ENCODE data around the gene CTU2.
A peak's percentile ranks its signal among the peaks of the same experiment; 100 is the strongest.

Gene CTU2

DNA sequence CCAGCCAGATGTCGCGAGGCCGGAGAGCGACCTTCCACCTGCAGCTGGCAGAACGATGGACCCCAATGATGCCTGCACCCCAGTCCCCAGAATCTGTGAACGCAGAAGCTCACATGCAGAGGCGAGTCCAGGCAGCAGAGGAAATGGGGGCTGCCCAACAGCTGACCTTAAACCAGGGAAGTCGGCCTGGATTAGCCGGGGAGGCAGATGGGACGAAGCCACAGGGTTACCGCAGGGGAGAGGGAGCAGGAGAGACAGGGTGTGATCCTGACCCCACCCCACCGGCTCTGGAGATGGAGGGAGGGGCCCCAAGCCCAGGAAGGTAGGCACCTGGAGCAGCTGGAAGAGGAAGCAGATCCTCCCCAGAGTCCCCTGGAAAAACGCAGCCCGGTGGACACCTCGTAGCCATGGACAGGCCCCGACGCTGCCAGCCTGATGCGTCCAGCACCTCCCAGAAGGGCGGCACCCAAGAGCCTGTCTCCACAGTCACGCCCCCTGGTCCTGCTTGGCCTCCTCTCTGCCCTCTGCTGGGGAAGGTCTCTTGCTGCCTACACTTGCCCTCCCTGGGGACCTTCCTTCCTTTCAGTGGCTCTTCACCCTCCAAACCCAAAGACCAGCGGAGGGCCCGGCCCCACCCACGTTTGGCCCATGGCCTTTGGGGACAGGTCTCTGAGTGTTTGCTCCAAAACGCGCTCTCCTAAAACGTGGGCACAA is 41.4 kb downstream of the CTU2 start:
- DNase-seq: no peak

DNA sequence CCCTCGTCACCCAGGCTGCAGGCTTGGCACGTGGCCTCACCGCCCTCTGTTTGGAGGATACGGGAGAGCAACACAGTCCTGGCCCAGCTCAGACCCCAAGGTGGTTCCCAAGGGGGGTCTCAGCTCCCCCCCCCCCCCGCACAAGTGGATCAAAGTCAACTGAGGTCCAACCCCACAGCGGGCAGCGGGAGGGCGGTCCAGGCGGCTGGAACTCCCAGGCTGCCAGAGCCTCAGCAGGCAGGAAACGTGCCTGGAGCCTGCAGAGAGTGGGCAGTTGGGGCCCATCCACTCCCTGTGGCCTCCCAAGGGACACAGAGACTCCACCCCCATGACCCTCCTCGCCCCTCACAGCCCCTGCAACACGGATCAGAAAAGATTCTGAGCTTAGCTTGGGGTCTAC is 42.1 kb downstream of the CTU2 start:
- no peak for DNase-seq

DNA sequence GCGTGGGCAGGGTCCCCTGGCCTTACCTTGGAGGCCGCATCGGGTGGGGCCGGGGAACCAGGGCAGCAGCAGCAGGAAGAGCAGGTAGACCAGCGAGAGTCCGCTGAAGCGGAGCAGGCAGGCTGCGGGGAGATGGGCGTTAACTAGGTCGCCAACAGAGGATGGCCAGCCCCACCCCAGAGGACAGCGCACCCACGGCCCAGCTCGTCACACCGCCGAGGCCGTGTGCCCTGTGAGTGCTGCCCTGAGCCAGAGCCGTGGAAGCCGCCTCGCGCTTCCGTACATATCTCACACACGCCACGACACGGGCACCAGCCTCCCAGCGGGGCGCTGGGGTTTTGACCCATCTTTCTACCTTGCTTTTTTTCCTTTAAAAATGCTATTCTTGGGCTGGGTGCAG is 43.1 kb downstream of the CTU2 start:
- no peak for DNase-seq

DNA sequence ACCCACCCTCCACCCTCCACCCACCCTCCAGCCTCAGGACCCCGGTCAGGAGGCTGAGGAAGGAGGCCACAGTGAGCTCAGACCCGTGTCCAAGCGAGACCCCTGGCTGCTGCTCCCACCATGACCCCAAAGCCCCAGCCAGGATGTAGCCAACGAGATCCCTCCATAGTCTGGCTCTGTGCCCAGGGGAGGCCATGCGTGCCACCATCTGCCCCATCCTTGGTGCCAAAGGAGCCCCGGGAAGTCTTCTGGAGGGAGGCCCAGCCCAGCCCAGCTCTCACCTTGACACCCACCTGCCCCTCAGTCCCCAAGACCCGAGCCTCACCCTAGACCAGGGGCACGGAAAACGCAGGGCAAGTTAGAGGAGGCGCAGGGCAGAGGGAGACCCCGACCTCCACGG is 44.6 kb downstream of the CTU2 start:
- DNase-seq: no peak

DNA sequence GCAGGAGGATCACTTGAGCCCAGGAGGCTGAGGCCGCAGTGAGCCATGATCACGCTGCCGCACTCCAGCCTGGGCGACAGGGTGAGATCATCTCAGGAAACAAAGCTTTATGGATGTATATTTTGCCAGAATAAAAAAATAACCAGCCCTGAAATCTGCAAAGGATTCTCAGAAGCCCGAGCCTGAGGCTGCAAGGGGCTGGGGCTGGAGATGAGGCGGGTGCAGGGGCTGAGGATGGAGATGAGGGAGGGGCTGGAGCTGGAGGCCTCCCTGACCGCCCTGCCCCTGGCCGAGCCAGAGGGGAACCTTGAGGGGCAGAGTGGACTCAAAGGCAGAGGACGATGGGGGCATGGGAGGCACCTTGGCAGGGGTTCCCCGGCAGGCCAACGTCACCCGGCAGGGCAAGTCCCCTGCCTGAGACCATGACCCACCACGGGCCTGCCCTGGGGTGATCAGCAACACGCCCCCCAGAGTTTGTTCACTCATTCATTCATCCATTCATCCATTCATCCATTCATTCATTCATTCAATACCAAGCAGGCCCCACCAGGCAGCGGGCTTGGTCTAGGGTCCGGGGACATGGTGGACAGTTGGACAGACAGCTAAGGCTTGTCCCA is 46.2 kb downstream of the CTU2 start:
- DNase-seq: no peak

DNA sequence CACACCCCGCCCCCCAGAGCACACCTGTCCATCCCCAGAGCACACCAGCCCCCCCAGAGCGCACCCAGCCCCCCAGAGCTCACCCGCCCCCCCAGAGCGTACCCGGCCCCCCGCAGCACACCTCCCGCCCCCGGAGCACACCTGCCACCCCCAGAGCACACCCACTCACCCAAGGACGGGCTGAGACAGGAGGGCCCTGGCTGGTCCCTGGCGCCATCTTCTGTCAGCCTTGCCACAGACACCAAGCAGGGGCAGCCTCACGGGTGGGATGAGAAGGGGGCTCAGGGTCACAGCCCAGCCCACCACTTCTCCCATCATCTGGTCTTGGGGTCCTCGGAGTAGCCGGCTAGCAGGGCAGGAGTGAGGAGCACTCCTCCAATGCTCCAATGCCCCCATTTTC is 46.9 kb downstream of the CTU2 start:
- DNase-seq: no peak

DNA sequence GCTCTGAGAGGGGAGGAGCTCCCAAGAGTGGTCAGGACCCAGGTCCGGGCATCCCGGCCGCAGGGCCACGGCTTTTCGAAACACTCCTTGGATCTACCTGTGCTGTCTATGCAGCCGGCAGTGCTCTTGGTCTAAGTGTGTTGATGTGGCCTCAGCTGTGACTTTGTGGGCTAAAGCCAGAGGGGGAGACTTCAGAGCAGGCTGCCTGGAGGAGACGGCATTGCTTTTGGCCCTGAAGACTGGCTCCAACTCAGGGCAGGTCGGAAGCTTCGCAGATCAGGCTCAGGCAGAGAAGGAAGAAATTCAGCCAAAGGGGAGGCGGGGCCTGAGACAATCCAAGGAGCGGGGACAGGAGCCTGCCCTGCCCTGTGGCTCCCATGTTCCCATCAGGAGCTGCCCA is 47.3 kb downstream of the CTU2 start:
- no peak for DNase-seq

DNA sequence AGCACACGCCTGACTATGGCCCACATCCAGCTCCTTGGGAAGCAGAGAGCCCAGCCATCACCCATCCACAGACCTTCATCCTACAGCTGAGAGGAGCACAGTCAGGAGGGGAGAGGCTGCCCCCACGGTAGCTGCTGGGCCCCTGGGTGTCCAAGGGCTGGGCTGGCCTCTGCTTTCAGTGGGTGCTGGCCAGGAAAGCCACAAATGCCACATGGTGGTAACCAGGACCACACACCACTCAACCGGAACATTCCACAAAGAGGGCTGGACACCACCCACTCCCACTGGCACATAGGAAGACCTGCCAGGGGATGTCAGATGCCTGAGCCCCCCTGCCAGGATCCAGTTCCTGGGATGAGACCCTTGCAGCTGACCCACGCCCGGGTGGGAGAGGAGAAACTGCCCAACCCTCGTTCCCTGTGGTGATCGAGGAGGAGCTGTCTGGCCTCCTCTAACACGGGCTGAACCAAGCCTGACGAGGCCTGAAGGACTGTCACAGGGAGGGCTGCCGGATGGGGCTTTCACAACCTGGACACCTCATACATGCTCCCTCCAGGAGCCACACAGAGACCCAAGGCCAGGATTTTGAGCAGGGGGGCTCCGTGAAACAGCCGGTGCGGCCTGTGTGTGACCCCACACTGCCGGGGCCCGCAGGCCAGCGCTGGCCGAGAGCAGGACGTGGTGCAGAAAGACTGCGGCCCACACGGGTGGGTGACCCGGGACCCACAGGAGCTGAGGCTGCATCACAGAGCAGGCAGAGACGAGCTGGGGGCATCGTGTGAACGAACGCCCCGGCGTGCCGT is 48.0 kb downstream of the CTU2 start:
- no peak for DNase-seq

DNA sequence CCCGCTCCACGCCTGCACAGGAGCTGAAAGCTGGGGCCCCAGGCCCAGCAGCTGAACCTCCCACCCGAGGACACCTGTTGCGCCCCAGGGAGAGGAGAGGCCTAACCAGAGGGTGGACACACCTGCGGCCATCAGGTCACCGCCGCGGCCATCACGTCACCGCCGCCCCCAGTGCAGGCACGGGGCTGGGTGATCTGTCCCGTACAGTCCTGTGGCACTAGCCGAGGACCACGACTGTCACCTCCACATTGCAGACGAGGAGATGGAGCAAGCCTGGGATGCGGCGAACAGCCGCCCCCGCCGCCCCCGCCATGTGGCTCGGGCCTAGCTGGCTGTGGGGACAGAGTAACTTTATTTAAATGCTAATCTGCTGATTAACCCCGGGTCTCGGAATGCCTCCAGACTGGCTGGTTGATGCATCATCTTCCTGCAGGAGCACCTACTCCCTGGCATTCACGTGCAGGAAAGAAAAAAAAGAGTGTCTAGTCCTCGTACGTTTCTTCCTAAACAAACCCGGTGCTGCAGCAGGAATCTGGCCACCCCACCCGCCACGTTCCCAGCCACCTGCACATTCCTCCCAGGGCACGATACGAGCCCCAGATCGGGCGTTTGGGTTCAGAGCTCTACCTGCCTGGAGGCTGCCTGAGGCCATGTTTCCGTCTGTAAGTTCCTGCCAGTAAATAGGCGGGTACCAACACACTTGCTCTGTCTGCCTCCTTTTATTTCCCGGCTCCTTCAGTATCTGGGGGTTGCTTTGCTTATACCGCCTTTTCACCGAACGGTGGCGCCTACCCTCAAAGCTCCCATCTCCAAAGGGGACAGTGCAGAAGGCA is 48.8 kb downstream of the CTU2 start:
- DNase-seq: peak; percentile 19

DNA sequence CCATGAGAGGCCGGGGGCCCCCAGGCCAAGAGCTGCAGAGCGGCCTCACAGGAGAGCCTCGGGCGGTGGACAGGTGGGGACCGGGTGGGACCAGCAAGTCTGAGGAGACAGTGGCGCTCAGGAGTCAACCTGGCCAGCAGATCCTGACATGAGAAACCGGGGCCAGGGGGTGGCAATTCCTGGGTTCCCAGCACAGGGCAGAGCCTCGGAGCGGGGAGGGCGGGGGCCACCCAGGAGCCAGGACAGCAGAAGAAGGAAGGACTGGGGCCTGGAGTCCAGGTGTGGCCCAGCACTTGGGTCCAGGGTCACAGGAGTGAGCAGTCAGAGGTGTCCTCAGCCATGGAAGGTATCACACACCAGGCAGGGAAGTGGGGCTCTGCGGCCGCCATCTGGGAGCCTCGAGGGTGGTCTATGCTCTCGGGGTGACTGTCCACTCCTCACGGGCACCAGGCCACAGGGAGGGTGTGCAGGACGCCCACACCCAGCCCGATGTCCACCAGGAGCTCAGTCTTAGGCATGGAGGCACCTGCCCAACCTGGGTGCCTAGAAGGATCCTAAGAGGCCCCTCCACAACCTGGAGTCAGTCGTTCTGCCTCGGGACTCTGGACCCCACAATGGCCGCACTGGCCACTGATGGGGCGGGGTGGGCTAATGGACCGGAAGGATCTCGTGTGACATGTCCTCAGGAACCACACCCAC is 49.6 kb downstream of the CTU2 start:
- DNase-seq: no peak

DNA sequence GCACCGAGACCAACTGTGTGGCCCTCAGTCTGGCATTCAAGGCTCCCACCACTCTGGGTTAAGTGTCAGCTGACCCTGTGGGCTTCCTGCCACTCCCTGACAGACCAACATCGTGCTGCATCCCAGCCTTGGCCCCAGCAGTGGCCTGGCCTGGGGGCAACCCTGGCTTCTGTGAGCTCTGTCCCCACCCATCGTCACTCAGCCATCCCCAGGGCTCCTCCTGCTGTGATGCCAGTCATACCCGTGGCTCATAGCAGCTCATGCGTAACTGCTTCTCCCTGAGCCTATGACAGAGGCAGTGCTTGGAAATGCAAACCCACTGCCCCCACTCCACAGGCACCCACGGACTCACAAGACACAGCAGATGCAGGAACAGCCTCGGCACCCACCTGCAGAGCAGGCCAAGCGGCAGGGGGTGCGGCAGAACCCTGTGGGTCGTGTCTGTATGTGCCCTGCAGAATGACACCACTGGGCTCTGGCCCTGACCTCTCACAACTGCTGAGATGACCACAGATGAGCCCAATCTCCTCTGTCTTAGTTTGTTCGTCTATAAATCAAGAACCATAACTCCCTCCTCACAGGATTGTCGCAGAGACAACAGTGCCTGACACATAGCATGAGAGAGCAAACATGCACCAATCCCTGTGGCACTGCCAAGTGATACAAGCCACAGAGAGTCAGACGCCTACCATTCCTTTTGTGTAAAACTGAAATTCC is 52.1 kb downstream of the CTU2 start:
- no peak for DNase-seq

DNA sequence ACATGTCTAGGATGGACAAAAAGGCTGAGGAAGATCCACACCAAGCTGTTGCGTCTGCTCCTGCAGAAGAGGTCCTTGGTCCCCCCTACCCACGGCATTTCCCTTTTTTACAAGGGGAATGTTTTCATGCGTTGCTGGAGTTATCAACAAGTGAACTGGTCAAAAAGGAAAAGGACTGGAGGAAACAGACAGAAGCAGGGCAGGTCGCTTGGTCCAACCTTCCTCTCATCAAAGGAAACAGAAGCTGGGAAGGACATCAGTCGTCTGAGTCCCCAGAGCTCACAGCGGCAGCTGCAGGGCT is 52.6 kb downstream of the CTU2 start:
- no peak for DNase-seq

DNA sequence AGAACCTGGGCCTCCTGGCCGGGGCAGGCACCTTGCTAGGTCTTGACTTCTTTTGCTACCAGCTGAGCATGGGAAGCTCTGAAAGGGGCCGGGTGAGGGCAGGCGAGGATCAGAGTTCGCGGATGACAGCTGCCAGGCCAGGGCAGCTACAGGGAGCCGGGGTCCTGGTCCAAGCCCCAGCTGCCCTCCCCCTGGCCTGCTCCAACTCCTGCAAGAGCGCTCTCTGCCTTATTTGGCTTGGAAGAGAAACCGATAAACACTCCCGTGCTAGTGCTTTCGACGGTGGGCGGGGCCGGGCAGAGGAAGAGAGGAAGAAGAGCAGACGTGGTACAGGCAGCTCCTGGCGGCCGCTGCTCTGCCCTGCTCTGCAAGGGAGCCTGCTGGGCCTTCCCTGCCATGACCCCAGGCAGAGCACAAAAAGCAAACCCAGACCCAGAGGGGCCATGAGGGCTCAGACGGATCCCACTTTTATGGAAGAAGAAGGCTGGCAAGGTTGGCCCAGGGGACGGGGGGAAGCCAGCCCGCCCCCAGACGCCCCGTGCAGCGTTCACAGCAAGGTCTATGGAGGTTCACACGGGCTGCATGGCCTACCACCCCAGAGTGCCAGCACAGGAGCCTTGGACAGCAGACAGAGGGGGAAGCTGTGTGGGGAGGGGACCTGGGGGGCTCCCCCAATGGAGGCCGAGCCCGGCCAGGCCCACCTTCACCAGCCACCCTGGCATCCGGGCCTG is 53.1 kb downstream of the CTU2 start:
- no peak for DNase-seq

DNA sequence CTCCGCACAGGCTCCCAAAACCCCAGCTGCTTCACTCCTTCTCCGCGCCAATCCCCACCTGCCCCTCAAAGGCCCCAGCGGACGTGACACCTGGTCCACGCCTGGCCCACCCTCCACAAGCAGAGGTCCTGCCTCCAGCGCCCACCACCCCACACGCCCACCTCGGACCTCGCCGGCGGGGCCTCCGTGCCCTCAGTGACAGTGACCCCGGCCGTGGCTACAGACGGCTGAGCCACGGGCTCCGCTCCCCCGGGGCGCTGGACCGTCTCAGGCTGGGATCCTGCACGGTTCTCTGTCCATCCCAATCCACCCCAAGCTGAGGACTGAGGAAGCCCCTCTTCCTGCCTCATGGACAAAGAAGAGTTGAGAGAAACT is 53.7 kb downstream of the CTU2 start:
- DNase-seq: no peak

DNA sequence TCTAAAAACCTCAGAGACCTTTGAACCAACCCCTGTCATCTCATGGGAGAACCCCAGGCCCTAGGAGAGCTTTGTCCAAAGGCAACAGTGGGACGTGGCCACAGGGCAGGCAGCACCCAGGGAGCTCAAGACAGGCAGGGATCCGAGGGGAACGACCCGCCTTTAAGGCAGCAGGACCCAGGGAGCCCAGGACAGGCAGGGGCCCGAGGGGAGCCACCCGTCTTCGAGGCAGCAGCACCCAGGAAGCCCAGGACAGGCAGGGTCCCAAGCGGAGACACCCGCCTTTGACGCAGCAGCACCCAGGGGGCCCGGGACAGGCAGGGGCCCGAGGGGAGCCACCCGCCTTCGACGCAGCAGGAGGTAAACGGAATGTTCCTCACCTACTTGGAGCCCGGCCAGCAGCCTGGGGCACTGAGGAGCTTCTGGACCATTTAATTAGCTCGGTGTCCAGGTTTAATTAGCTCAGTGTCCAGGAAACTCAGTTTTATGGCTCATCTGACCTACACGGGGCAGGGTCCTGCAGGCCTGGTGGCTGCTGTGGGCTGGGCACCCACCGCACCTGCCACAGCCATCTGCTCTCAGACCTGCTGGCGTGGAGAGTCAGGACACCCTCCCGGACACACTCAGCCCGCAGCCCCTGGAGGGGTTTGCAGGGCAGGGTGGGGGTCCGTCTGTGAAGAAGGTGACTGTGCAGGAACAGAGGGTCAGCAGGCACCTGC is 54.3 kb downstream of the CTU2 start:
- DNase-seq: no peak

DNA sequence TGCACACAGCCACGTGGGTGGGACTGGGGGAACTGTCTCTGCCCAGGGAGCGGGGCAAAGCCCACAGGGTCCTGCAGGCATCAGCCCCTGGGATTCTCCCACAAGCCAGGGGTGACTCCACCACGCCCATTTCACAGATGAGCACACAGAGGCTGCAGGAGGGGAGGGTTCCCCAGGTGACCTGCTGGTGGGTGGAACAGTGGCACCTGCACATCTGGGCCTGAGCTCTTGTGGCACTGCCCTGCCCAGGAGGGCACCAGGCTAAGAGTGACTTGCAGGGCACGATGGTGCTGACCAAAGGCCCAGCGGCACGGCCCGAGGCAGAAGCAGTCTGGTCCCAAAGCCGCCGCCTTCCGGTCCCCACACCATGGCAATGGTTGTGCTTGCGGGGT is 54.8 kb downstream of the CTU2 start:
- DNase-seq: no peak

DNA sequence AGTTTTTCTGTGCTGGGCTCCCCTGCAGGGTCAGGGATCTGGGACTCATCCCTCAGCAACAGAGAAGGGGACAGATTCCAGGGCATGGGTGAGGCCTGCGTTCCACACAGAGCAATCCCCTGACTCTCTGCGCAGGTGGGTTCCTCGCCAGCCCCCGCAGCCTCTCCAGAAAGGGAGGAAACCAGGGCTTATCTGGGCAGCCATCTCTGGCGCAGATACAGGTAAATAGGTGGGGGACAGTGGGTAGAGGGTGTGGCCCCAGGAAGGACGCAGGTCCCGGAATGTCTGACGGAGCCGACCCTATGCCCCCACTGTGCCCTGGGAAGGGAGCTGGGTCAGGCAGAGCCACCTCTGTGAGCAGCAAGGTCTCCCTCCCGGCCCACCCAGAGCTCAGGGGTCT is 55.5 kb downstream of the CTU2 start:
- no peak for DNase-seq

DNA sequence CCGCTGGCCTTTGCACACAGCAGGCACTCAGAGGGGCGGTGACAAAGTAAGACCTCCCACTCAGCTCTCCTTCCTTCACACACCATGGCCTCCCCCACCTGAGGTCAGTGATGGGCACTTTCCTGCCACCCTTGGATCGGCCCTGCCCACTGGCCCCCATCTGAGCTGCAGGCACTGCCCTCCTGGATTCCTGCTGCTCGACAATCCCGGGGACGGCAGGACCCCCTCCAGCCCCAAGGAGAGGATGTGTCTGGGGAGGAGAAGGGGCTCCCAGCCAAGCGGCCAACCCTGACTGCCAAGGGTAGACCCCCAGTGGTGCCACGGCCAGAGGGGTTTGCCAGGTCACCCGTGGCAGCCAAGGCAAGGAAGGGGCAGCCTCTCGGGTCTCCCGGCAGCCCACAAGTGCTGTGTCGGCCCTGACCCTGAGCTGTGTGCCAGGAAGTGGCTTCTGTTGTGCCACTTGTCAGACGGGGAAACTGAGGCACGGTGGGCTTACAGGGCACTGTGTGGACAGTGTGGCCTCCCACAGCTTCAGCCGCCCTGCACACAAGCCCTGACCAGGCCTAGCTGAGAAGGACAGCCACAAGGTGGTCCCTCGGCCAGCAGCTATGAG is 56.1 kb downstream of the CTU2 start:
- DNase-seq: no peak

DNA sequence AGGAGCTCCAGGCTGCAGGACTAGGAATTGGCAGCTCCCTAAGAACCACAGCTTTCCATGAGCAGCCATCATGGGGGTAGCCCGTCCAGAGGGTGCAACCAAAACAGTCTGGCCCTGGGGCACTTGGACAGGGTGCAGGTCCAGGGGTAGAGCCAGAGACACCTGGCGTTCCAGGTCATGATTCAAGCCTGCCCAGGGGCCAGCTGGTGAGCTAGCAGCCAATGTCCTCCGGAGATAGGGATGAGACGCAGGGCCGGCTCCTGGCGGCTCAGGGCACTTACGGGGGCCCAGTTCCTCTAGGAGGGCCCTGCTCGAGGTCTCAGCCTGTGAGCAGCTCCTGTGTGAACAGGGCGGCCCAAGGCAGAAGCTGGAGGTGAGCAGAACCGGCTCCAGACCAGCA is 56.6 kb downstream of the CTU2 start:
- DNase-seq: no peak

DNA sequence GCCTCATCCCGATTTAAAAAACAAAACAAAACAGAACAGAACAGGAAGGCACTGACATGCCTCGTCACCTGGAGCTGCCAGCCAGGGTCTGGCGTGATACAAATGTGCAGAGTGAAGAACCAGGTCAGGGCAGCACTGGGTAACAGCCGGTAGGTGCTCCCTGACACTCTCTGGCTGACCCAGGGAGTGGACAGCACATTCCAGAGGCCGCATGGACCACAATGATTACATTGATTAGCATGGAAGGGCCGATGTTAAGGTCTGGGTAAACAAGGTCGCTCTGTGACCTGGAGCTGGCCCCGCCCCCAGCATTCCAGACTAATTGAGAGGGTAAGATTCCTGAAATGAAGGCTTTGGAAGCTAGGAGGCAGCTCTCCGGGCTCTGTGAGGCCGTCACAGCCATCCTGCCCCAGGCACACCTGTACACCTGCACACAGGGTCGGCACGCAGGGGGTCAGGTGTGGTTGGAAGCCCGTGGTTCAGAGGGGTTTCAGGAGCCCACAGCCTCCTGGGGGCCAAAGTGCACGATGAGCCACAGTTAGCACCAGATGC is 57.3 kb downstream of the CTU2 start:
- no peak for DNase-seq

Measured in NCI-H526 treated with DMSO at 0.1 percent for 48 hours (cell line).